Upper lobe of right lung (tissue), 1 donor: ENCODE results near the gene FAM162A. TPM values are rescaled to one million over a fixed set of nuclear protein-coding genes. Genes with fewer than 3 reads are reported as not detected.

Experiments
- ATAC-seq: fragments of 200-7000 bp; cut with Tn5 transposase; one replicate; pipeline ENCODE4 v1.9.1; 2020; ENCODE audit warnings: mild to moderate bottlenecking, moderate library complexity
- DNase-seq: peaks from one replicate; pipeline ENCODE4 v3.0.0-alpha.2; 2020
- H3K27ac ChIP-seq: fragments of 200-600 bp; one replicate; pipeline ENCODE4 v1.8.0; 2022
- H3K27me3 ChIP-seq: fragments of 200-600 bp; one replicate; pipeline ENCODE4 v1.8.0; 2022; ENCODE audit warnings: mild to moderate bottlenecking
- H3K36me3 ChIP-seq: fragments of 200-600 bp; one replicate; pipeline ENCODE4 v1.8.0; 2022
- H3K4me1 ChIP-seq: fragments of 200-600 bp; one replicate; pipeline ENCODE4 v1.8.0; 2022
- H3K4me3 ChIP-seq: fragments of 200-600 bp; one replicate; pipeline ENCODE4 v1.8.0; 2022; ENCODE audit warnings: mild to moderate bottlenecking
- H3K9me3 ChIP-seq: fragments of 200-600 bp; one replicate; pipeline ENCODE4 v1.8.0; 2022
- intact Hi-C: fragments of 100-400 bp; cut with DNase I; formaldehyde crosslinking; loops from one replicate; pipeline ENCODE4 v1.11.0; 2022
- total RNA-seq: library from RNA; stranded (reverse); fragmentation: NEBNext Ultra II Directional; extraction: Animal tissue kit (Norgen Biotek cat#: 25700); gene quantifications from one replicate; pipeline ENCODE4 v1.2.1, GENCODE V29; 2021
- TF ChIP-seq, protein P1 (sequence below): fragments of 200-600 bp; IDR thresholded peaks from one replicate; pipeline ENCODE4 v1.8.0; 2022; ENCODE audit warnings: antibody characterized with exemption
- donor health status: DM: no; HTN: yes; CAD: no; lungs with severe emphysema.

Gene FAM162A
- total RNA-seq, 1 donor from 2014 or later = 31.0 TPM

DNA sequence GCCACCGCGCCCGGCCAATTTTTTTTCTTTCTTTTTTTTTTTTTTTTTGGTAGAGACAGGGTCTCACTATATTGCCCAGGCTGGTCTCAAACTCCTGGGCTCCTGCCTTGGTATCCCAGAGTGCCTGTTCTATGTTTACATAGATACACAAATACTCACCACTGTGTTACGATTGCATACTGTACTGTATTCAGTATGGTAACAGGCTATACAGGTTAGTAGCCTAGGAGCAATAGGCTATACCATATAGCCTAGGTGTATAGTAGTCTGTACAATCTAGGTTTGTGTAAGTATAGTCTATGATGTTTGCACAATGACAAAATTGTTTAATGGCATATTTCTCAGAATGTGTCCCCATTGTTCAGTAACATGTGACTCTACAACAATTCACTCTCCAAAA lies 32.4 kb upstream of the FAM162A start:
- Histone ChIP-seq H3K9me3 (no peaks in the 10 kb centered on the region), H3K36me3 (no peaks in the 10 kb centered on the region), H3K27ac (no peak overlapping the region), H3K27me3 (no peaks in the 10 kb centered on the region), H3K4me1 (no peaks in the 10 kb centered on the region), H3K4me3 (no peak overlapping the region)
- intact Hi-C loops = no loop called here
- TF ChIP-seq, protein P1, sequence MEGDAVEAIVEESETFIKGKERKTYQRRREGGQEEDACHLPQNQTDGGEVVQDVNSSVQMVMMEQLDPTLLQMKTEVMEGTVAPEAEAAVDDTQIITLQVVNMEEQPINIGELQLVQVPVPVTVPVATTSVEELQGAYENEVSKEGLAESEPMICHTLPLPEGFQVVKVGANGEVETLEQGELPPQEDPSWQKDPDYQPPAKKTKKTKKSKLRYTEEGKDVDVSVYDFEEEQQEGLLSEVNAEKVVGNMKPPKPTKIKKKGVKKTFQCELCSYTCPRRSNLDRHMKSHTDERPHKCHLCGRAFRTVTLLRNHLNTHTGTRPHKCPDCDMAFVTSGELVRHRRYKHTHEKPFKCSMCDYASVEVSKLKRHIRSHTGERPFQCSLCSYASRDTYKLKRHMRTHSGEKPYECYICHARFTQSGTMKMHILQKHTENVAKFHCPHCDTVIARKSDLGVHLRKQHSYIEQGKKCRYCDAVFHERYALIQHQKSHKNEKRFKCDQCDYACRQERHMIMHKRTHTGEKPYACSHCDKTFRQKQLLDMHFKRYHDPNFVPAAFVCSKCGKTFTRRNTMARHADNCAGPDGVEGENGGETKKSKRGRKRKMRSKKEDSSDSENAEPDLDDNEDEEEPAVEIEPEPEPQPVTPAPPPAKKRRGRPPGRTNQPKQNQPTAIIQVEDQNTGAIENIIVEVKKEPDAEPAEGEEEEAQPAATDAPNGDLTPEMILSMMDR = no peak
- ATAC-seq (no peak), DNase-seq (no peak)

DNA sequence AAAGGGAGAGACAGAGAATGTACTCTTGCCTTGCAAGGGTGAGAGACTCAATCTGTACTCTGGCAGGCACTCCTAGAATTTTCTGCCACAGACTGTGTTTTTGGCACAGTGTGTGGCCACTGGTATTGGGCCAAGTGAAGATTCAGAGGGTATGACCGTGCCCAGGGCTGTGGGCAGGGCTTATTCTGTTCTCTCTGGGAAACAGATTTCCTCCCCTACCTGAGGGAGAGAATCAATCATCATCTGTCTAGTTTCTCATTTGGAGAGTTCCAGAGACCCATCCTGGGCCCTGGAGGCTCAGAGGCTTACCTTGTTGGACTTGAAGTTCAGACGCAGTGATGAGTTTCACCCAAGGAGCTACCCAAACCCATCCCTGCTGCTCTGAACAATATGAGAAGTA lies 30.8 kb upstream of the FAM162A start:
- Histone ChIP-seq H3K9me3 (no peaks in the 10 kb centered on the region), H3K4me1 (no peaks in the 10 kb centered on the region), H3K4me3 (no peak overlapping the region), H3K36me3 (peaks cover 8% of the 10 kb centered on the region), H3K27ac (no peak overlapping the region), H3K27me3 (no peaks in the 10 kb centered on the region)
- DNase-seq (no peak), ATAC-seq (no peak)
- intact Hi-C loops = no loop called here
- TF ChIP-seq, protein P1 = no peak

DNA sequence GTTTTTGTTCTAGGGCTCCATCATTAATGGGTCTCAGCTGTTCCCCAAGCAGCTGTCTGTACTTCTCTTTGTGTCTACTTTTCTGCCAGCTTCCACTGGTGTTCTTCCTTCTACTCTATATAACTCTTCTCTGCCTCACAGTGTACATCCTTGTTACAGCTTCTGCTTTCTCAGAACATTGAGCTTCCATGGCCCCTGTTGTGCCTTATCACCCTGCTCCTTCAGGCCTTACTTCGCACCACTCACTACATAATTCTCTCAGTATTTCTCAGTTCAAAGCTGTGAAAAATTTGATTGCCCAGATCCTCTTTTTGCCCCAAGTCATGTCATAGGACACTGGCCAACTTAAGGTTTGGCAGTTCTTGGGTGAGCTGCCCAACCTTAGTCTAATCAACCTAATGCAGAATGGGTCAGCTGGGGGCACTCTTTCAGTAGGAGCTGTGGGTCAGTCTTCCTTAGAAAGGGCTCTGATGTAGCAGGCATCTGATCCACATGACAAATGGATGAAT lies 30.0 kb upstream of the FAM162A start:
- Histone ChIP-seq H3K27ac (no peak overlapping the region), H3K9me3 (no peaks in the 10 kb centered on the region), H3K36me3 (peaks cover 16% of the 10 kb centered on the region), H3K4me3 (no peak overlapping the region), H3K4me1 (no peaks in the 10 kb centered on the region), H3K27me3 (no peaks in the 10 kb centered on the region)
- ATAC-seq (no peak), DNase-seq (no peak)
- TF ChIP-seq, protein P1 = no peak
- intact Hi-C loops = no loop called here

DNA sequence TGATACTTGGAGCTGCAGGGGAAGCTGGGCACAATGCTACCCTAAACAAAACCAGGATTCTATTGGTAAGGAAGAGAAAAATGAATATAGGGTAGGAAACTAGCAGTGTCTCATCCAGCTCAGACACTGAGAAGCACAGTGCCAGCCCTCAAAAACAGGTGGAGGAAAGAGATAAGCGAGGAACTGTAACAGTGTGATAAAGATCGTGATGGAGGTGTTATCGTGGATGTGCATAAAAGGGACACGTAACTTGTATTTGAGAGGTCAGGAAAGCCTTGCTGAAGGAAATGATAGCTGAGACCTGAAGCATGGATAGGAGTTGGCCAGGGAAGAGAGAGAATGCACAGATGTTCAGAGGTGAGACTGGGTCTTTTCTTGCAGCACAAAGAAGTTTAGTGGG lies 28.4 kb upstream of the FAM162A start:
- DNase-seq (no peak), ATAC-seq (no peak)
- Histone ChIP-seq H3K36me3 (peaks cover 21% of the 10 kb centered on the region), H3K9me3 (no peaks in the 10 kb centered on the region), H3K4me1 (no peaks in the 10 kb centered on the region), H3K27ac (no peak overlapping the region), H3K27me3 (no peaks in the 10 kb centered on the region), H3K4me3 (no peak overlapping the region)
- TF ChIP-seq, protein P1 = no peak
- intact Hi-C loops = no loop called here

DNA sequence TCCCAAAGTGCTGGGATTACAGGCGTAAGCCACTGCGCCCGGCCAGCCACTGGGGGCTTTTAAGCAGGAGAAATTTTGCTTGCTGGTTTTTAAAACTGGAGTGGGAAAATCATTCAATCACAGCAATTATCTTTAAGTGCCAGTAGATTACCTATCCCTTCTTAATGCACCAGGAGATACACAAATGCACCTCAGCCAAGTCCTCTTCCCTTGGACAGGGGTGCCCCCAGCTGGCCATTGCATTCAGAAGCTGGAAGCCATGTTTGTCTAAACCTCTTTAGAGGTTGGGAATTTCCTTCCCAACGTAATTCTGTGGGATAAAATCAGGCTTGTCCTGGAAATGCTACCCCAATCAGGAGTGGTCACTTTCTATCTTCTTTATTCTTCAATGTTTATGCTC lies 27.6 kb upstream of the FAM162A start:
- H3K4me1 ChIP-seq = no peaks in the 10 kb centered on the region
- H3K4me3 ChIP-seq = no peak overlapping the region
- DNase-seq (peak; percentile 64), ATAC-seq (peak; percentile 54)
- peaks cover 29% of the 10 kb centered on the region for H3K36me3 ChIP-seq
- intact Hi-C loops = no loop called here
- no peaks in the 10 kb centered on the region for H3K9me3 ChIP-seq
- no peaks in the 10 kb centered on the region for H3K27me3 ChIP-seq
- H3K27ac ChIP-seq = no peak overlapping the region
- TF ChIP-seq, protein P1 = peak; percentile 37
